Hypothalamus (tissue), 51 donors: ENCODE results near the gene TMEM131L.
"Not testable (repeated sequence)": the region's sequence is repeated elsewhere in the genome, so short reads cannot be mapped to it uniquely, and the experiment has no call there.

ENCODE experiments used
- DNase-seq, 51 donors: peaks; one replicate each; lab custom pipeline; 2025; lab: John Stamatoyannopoulos, UW

Gene TMEM131L

DNA sequence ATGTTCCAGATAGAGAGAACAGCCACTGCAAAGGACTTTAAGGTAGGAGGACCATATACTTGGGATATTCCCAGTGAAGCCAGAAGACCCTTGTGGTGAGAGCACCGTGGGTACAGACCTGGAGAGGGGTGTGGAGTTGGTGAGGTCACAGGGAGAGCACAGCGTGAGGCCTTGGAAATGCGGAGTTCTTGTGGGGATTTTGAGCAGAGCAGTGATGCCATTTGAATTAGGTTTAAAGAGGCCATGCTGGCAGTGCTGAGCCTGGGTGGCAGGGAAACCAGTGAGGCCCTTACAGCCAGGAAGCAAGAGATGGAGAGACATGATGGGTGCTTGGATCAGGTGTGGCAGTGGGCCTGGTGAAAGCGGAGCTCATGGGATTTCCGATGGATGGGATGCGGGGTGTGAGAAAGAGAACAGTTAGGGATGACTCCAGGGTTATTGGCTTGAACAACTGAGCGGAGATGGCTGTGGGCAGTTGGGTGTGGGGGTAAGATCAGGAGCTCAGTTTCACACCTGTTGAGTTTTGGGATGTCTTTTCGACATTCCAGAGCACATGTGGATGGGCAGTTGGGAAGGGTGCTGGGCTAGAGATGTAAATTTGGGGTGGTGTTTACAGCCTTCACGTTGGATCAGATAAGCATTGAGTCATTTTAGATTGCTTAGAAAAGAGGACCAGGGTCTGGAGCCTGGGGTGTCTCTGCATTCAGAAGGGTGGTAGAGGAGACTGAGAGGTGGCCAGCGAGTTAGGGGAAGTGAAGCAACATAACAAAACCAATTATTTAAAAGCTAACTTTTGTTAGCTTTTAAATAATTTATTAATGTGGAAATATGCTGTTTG lies 68.9 kb downstream of the TMEM131L start:
- DNase-seq = no peak

DNA sequence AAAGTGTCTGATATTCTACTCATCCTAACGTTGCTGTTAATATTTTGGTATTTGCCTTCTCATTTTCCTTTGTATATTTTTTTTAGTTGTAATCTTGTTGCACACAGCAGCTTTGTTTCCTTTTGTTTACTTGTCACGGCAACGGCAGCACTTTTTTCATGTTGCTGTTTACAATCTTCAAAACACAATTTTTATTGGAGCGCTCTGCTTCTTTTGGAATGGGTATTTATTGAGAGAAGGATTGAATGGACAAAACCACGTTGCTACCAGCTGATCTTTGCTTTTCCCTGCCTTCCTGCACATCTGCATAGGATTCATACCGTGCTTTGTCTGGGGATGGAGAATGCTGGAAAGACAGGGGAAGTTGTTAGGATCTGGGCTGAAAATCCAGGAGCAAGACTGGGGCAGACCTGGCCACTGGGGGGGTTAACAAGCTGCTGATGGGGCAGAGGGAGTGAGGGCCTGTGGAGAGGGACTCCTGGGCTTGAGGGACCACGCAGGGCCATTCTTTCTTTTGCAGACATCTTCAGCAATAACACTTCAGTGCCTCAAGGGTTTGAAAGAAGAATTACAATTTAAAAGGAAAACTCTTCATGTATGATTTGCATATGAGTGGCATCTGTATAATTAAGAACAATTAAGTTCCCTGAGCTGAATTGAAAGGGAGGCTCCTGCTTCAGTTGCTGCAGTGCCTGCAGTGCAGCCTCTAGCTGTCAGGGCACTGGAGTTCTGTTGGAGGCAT lies 69.8 kb downstream of the TMEM131L start:
- DNase-seq = peak in 2 of 51 donors; percentile 11 to 20

DNA sequence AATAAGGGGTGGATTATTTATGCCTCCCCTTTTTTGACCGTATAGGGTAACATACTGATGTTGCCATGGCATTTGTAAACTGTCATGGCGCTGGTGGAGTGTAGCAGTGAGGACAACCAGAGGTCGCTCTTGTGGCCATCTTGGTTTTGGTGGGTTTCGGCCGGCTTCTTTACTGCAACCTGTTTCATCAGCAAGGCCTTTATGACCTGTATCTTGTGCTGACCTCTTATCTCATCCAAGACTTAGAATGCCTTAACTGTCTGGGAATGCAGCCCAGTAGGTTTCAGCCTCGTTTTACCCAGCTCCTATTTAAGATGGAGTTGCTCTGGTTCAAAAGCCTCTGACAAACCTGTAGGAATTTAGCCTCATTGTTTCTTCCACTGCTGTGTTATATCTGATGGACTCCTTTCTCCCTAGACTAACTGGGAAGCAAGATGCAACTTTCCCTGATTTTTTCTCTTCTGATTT lies 71.4 kb downstream of the TMEM131L start:
- no peak for DNase-seq

DNA sequence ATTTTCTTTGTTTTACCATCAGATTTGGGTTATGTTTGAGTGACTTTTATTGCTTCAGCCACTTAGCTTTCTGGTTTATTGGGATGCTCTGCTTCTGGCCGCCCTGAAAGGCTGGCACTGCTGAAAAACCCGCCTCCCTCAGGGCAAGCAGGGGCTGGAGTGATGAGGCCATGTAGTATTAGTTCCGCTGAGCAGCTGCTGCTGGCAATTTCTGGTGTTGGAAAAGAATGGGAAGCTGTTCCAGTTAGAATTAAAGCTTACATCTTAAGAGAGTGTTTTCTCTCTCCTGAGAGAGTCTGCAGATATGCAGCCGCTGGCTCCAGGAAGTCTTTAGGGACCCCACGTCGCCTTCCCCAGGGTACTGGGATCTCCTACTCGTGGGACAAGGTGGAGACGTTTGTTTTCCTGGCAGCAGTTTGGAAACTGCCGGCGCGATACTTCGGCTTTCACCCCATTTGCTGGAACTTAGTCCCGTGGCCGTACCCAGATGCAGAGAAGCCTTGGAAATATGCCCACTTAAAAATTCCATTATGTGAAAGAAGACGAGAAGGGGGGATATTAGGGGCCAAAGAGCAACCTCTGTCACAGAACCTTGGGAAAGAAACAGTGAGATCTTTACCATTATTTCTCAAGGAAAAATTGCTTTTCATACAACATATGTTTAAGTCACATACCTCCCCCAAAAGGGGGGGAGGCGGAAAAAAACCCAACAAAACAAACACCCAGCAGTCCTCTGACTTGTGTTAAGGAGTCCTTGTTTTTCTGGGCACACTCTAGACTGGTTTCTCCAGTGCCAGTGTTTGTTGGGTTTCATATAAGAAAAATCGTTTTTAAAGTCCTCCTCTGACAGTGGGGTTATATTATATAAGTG lies 72.6 kb downstream of the TMEM131L start:
- DNase-seq = peak in 23 of 51 donors; percentile 7 to 78 (median 32)

DNA sequence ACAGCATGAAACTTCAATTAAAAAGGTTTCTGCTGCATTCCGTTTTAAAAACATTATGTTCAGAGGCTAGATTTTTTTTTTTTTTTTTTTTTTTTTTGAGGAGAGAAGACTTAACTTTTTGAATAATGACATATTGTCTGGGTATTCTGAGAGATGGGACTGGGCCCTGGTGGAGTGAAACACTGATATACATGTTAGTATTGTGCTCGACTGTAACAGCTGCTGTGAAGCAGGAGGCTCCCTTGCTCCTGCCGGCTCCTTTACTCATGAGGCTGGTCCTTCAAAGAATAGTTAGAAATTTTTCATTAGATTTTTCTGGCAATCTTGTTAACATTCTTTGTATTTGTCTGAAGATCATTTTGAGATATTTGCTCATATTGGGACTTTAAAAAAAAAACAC lies 73.3 kb downstream of the TMEM131L start:
- DNase-seq = no peak

DNA sequence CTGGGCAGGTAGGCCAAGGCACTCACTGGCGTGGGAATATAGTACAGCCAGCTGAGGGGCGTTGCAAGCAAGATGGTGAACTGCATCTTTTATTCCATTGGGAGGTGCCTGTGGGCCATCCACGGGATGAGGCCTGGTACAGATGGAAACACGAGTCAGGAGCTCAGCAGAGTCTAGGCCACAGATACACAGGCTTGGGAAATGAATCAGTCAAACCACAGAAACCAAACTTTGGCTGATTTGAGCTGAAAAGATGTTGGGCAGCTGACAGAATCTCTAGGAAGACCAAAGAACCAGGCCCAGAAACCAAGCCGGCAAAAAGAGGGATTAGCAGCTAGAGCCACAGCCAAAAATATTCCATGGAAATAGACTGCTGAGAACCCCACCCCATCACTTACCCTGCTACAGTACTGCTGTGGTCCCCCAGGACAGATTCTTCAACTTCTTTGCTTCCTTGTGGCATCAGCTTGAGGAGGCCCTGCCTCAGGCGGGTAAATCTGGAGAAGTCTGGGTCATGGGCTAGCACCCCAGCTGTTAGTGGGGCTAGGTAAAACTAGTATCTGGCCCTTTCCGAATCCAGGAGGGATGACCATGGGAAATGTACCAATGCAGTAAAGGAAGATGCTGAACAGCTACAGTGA lies 75.4 kb downstream of the TMEM131L start:
- DNase-seq = no peak

DNA sequence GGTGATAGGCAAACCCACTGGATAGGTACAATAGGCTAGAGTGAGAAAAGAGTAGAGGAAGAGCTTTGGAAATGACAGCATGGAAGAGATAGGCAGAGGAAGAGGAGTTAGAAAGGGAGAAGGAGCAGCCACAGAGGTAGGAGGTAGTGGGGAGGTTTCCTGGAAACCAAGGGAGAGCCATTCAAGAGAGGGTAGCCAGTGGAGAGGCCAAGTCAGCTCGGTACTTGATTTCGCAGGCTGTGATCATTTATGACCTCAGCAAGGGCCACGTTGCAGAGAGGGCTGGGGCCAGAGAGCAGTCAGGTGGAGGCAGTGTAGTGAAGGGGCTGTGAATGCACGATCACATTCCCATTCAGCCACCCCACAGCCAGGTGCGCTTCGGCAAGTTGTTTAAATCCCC lies 76.0 kb downstream of the TMEM131L start:
- DNase-seq = no peak

DNA sequence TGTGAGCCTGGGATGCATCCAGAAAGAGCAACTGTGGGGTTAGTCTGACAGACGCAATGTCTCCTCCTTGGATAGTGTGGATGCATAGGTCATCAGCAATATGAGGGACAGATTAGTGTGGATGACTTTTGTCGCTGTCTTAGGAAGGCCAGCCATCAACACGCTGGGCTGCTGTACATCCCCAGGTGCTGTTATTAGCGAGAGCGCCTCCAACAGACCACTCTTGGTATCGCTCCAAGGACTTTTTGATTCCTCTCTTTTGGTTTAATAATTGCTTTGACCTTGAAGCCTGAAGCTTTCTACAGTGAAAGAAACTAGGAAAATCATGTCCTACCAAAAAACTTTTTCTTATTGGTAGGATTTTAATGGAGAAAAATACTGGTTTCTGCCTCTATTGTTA lies 76.7 kb downstream of the TMEM131L start:
- DNase-seq = no peak

DNA sequence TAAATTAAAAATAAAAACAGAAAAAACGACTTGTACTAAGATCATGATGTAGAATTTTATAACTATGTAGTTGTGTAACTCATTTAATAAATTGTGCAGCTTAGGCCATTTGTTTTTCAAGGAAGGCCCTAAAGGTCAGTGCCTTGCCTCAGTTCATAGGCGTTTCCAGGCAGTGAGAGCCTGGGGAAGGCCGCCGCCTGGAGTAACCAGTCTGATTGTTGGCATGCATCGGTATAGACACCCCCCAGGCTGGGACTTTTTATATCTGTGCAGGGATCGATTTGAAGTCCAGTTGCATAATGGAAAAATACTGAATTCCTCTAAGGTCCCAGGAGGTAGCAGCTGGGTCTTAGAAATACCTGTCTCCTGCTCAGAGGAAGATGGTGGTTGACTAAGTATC lies 77.2 kb downstream of the TMEM131L start:
- DNase-seq = no peak

DNA sequence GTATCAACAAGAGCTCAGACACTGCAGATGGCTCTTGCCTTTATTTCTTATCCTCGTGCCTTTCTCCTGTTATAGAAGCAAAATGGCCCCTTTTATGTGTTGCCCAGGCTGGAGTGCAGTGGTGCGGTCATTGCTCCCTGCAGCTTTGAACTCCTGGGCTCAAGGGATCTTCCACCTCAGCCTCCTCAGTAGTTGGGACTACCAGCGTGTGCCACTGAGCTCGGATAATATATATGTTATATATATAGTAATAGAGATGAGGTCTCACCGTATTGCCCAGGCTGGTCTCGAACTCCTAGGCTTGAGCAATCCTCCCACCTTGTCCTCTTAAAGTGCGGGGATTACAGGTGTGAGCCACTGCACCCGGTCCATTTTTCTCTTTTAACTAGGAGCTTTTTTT lies 79.7 kb downstream of the TMEM131L start:
- no peak for DNase-seq

DNA sequence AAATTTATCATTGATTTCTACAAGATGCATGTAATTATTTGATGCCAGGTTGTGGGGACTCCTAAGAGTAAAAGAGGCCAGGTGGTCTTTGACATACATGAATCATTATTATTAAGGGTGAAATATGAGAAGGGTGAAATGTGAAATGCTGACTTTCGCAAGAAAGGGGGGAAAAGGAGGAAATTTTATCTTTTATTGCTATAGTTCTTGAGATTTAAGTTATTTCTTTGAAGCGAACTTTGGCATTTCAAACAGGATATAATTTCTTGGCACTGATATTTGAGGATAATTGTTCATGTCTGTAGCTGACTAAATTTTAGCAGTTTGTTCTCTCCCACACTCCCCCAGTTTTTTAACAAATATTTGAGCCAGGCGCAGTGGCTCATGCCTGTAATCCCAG lies 80.1 kb downstream of the TMEM131L start:
- DNase-seq = no peak

DNA sequence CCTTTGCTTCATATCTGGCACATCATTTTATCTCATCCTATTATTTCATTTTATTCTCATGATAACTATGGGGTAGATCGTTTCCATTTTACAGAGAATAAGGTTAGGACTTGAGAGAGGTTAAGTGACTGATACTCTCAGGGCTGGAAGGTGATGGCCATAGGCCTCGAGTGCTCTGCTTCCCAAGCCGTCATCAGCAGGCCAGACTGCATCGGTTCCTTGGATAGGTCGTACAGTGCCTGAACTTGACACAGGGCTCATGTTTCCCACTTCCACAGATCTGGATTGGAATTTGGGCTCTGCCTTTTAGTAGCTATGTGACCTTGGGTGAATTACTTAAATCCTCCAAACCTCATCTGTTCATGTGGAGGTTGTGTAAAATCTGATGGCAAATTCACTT lies 81.4 kb downstream of the TMEM131L start:
- DNase-seq = no peak

DNA sequence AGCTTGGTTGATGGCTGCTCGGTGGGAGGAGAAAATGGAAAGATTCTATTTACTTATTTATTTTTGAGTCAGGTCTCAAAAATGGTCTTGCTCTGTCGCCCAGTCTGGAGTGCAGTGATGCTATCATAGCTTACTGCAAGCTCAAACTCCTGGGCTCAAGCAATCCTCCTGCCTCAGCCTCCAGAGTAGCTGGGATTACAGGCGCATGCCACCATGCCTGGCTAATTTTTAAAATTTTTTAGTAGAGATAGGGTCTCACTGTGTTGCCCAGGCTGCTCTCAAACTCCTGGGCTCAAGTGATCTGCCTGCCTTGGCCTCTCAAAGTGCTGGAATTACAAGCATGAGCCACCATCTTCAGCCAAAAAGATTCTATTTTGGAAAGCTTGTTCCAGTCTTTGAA lies 82.7 kb downstream of the TMEM131L start:
- not testable (repeated sequence) for DNase-seq

DNA sequence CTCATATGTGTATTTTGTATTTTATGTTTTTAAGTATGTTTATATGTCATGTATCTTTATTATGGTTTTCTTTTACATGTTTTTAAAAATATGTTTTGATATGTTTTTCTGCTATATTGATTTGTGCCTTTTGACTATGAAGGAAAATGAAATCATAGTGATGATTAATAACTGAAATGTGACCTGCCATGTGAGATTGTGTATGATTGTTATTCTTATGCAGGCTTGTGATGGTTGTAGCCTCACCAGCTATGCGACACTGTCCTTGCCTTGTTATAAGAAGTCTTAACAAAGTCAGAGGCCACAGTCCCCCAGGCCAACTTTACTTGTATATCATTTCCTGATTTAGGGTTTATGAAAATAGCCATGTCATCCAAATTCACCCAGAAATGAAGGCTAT lies 83.2 kb downstream of the TMEM131L start:
- DNase-seq = no peak

DNA sequence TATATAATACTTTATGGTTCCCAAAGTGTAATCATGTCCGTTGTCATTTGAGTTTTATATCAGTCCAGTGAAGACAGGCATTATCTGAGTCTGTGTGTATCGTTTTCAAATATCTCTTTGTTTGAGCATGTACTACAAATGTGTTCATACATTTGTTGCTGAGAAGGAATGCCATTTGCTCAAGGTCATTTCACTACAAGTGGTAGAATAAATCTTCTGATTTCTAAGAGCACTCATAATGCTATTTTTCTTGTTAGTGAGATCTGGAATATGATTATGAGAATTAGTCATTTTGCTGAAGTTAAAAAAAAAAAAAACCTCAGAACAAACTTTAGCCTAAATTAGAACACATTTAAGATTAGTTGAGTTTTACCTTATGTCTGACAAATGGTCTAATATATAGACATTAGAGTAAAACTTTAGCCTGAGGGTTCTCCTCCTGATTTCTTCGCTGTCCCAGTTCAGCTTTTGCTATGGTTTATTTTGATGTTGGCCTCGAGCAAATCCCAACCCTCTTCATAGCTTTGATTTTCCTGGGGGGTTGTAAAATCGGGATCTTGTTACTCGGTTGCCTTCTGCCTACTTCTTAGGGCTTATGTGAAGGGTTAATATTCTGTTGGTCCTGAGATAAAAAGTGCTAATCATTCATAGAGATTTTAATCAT lies 87.1 kb downstream of the TMEM131L start:
- no peak for DNase-seq

DNA sequence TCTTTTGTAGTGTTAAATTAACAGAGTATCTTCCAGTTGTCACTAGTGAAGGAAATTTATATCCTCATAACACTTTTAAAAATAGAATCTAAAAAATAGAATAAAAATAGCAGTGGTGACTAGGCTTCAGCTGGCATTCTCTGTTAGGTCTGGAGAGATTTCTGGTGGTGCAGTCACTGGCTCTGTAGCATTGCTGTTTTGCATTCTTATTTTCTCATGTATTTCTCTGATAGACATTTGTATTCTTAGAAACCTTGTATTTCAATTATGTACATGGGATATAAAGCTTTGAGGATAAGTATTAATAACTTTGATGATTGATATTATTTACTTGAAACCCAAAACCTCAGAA lies 87.6 kb downstream of the TMEM131L start:
- no peak for DNase-seq

DNA sequence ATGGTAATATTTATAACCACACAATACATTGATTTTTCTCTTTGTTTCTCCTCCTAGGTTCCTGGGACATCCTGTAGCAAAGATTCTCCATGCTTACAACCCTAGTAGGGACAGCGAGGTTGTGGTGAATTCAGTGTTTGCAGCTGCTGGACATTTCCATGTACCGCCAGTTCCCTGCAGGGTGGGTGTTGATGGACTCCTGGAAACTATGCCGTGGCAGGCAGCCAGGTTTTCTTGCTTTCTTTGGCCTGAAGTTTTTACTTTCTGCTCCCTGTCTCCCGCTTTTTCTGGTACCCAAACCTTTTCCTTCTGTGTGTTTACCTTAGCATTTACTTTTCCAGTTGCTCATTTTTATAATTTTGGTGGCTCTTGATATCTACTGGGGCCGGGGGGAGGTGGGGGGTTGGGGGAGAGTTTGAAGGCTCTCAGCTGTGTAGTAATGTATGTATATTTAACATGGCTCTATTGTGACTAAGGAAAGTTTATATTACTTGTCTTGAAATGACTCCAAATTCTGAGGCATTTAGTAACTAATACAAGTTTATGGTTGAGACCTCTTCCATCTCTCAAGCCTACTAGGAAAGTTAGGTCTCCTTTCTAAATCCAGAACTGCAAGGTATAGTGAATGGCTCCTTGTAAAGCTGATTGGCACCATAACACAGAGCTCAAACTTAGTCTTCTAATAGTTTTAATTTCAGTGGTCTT lies 89.7 kb downstream of the TMEM131L start:
- no peak for DNase-seq

DNA sequence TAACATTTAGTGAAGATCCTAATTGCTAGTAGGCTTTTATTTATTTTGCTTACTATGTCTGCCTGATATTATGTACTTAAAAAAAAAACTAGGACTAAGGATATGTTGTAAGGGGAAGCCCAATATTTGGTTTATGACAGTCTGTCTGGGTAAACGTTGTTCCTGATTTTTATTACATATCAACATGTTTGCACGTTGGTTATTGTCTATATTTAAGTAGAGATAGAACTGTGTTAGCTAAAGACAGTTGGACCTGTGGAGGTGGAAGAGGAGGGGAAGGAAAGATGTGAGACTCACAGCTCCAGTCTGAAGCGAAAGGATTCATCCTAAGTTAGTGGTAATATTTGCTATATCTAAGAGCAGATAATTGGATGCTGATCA lies 90.3 kb downstream of the TMEM131L start:
- no peak for DNase-seq

DNA sequence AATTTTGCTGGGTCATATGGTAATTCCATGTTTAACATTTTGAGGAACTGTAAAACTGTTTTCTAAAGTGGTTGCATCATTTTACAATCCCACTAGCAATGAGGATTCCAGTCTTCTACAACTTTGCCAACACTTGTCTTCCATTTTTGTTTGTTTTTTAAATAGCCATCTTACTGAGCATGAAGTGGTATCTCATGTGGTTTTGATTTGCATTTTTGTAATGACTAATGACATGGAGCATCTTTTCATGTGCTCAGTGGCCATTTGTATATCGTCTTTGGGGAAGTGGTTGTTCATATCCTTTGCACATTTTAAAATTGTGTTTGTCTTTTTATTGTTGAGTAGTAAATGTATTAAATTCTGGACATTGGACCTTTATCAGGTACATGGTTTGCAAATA lies 94.7 kb downstream of the TMEM131L start:
- no peak for DNase-seq
